NCI-H446 treated with DMSO at 0.1 percent for 48 hours (cell line): Measurements from ENCODE around the gene HYAL1.
"Not testable (repeated sequence)": the region's sequence is repeated elsewhere in the genome, so short reads cannot be mapped to it uniquely, and the experiment has no call there.

Source experiments
- DNase-seq: peaks from one replicate; lab custom pipeline; 2025; lab: John Stamatoyannopoulos, UW

The HYAL1 gene

DNA sequence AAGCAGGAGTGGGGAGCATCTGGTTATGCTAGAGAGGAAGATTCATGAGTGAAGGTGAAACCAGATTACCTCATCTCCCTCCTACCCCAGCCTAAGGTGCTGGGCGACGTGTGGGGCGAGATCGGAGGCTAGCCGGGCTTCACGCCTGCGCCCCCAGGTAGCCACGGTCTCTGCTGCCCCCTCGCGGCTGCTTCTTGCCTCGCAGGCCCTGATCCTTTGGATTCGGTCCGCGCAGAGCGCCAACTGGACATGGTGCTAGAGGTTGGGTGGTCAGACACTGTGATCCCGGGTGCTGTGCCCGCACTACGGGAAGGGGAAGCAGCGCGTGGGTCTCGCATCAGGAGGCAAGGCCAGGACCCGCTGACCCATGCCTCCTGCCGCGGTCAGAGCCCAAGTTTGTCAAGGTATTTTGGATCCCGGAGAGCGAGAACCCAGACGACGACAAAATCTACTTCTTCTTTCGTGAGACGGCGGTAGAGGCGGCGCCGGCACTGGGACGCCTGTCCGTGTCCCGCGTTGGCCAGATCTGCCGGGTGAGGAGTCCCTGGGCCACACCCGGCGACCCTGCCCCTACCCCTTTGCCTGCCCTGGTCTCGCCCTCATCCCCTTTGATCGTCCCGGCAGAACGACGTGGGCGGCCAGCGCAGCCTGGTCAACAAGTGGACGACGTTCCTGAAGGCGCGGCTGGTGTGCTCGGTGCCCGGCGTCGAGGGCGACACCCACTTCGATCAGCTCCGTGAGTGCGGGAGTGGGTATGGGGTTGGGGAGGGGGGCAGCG, 30.3 kb downstream of the HYAL1 start:
- no peak for DNase-seq

DNA sequence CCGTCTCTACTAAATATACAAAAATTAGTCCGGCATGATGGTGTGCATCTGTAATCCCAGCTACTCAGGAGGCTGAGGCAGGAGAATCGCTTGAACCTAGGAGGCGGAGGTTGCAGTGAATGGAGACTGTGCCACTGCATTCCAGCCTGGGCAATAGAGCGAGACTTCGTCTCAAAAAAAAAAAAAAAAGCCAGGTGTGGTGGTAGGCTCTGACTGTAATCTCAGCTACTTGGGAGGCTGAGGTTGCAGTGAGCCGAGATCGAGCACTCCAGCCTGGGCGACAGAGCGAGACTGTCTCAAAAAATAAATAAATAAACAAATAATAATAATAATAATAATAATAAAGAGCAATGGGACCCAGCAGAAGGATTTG, 30.9 kb downstream of the HYAL1 start:
- DNase-seq: not testable (repeated sequence)

DNA sequence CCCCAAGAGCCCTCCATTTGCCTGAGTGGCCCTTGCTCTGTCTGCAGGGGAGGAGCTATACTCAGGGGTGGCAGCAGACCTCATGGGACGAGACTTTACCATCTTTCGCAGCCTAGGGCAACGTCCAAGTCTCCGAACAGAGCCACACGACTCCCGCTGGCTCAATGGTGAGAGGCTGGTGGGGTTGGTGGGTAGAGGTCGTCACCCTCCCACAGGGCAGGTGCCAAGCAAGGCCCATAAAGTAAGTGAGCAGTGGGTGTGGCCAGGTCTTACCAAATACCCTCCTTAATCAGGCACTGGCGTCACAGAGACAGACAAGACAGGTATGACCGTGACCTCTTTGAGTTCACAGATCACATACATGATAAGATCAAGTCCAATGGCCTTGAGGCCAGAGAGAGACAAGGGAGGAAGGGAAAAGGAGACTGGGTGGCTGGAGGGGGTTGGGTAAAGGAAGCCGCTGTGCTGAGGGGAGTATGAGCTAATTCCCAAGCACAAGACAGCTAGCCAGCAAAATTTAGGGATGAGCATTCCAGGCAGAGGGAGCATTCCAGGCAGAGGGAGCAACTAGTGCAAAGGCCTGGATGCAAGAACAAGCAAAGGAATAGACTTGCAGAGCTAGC, 31.9 kb downstream of the HYAL1 start:
- no peak for DNase-seq

DNA sequence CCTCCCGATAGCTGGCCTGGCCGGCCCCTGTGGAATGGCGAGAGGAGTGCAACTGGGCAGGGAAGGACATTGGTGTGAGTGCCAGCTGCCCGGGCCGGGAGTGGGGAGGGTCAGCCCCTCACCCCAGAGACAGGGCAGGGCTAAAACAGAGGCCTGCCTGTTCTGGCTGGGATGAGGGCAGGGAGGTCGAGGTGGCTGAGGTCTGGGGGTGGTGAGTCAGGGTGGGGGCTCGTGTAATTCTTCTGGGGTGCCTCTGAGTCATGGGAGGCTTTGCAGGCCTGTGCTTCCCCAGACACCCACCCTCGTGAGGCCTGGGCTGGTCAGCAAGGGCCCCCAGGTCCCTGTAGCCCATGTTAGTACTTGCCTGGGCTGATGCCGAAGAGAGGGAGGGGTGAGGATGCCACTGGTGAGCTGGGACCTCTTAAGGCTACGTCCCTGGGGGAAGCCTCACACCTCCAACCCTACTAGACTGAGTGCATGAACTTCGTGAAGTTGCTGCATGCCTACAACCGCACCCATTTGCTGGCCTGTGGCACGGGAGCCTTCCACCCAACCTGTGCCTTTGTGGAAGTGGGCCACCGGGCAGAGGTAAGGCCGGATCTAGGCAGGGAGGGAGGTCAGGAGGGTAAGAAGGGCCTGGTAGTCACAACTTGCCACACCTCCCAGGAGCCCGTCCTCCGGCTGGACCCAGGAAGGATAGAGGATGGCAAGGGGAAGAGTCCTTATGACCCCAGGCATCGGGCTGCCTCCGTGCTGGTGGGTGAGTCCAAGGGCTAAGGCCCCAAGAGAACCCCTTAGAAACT, 32.8 kb downstream of the HYAL1 start:
- DNase-seq: no peak

DNA sequence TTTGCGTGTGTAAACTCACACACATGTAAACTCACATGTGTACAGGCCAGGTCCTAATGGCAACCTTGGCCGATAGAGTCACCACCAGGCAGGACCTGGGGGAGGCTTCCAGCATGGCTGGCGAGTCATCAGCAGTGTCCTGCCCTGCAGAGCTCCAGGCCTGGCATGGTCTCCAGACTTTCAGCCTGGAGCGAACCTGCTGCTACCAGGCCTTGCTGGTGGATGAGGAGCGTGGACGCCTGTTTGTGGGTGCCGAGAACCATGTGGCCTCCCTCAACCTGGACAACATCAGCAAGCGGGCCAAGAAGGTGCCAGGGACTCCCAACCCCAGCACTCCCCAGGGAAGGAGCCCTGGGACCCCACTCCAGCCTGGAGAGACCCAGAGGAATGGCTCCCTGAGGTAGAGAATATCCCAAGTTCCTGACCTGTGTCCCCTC, 33.4 kb downstream of the HYAL1 start:
- DNase-seq: no peak

DNA sequence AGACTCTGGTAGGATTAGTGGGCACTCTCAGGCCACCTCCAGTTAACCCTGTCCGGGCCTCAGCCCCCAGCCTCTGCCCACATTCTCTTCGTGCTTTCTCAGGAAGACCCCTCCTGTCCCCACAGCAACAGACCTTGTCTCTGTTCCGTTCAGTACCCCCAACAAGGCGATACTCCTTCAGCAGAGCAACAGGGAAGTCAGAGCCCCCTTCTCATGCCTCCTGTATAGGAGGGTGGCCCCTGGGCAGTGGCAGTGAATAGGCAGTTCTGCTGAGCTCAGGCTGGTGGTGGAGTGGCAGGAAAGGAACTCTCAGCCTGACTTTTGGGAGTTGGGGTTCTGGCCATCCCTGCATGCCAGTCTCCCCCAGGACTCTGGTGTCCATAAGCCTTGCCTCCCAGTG, 33.9 kb downstream of the HYAL1 start:
- no peak for DNase-seq

DNA sequence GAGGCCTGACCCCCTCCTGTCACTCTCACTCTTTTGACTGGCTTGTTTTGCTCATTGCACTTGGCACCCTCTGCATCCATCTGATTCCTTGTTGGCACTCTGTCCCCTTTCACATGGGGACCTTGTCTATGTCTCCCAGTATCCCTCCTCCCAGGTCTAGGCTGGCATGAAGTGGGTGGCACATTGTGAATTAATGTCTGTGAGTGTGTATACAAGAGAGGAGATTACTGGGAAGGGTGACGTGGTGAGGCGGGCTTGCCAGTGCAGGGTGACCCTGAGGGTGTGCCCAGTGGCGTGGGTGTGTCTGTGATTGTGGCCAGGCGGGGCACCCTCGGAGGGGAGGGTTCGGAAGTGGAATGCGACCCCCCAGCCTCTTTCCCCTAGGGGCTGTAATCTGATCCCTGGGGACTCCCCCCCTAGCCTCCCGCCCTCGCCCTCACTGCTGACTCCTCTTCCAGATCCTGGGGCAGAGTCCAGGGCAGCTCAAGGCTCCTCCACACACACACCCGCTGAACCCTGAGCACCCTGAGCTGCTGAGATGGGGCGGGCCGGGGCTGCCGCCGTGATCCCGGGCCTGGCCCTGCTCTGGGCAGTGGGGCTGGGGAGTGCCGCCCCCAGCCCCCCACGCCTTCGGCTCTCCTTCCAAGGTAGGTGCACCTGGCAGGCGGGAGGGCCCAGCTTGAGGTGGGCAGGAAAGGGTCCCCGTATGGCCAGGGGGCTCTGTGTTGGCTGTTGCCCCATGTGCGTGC, 34.5 kb downstream of the HYAL1 start, which contains the start of gene SEMA3B:
TSS of gene SEMA3B (plus strand) at position 445 of the 749 bp plus-strand sequence. CDS start at position 539, 94 bp downstream.
- DNase-seq: no peak

DNA sequence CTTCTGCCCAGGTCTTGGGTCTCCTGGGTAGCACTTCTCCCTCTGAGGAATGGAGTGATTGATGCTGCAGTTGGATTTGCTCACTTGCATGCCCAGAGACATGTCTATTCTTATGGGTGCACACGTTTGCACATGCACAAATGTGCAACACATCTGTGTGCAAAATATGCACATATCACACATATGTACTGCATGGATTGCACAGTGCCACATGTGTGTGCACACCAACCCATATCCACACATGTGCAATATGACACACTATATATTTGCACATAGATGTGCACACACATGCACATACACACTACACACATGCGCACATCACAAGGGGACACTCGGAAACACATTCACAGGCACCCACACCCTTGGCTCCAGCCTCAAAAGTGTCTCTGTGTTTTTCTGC, 35.1 kb downstream of the HYAL1 start:
- DNase-seq: no peak

DNA sequence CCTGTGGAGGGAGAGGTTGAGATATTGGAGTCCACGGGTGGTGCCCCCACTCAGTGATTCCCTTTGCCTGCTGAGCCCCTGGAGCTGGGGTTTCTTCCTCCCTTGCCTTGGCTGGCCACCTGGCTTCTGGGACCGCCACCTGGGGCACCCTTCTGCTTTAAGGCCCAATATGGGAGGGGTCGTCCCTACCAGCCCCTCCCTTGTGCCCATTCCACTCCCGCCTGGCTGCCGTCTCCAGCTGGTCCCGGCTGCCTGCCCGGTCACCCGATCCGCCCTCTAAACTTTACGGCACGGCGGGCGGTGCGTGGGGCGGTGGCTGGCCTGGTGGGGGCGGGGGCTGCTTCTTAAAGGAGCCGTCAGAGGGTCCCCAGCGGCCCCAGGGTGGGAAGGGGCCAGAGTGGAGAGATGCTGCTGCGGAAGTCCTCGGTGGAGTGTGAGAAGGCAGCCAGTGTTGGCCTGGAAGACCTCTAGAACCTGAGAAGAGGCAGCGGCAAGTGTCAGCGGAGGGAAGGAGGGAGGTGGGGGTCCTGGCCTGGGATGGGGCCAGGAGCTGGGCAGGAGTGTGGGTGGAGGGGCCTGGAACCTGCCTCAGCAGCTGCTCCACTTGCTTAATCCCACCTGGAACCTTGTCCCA, 36.0 kb downstream of the HYAL1 start:
- no peak for DNase-seq

DNA sequence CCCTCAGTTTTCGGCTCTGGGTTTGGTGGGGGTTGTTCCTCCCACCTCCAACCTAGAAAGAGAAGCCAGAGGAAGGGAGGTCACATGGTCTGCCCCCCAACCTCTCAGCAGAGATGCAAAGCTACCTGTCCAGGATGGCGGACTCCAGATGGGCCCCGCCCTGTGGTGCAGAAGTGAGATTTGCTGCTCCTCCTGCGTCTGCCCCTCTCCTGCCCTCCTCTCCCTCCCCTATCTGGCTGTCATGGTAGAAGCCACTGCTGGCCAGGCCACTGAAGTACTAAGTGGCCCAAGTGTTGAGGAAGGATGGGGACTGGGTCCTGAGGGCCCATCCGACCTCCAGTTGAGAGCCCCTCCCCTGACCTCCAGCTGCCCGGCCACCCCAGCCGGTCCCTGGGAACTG, 36.5 kb downstream of the HYAL1 start:
- DNase-seq: no peak

DNA sequence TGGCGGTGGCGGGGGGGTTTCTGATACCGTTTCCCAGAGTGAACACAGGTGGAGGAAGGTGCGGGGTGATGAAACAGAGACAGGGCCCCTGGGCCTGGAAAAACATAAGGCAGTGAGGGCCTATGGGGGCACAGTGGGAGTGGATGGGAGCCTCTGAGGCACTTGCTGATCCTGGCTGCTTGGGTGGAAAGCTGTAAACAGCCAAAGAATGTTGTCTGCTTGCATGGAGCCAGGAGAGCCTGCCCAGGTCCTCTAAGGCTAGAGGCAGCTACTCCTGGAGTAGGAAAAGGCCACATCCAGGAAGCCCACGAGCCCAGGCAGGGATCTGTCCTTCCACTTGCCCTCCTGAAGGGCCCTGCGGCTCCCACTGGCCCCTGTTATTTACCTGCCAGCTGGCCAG, 37.4 kb downstream of the HYAL1 start:
- DNase-seq: no peak

DNA sequence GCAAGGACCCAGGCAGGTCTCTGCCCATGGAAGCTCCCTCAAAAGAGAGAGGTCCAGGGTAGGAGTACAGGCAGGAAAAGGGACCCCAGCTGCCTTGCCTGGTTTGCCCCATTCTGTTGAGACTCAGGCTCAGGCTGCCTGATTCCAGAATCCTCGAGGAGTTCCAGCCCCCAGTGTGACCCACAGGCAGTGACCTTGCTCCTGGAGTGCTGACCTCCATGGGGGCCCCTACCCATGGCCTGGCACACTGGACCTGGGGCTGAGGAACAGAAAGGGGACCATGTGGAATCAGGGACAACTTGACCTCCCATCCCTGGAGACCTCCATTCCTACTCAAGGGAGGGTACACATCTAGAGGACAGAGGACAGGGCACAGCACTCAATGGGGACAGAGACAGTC, 37.8 kb downstream of the HYAL1 start:
- DNase-seq: no peak

DNA sequence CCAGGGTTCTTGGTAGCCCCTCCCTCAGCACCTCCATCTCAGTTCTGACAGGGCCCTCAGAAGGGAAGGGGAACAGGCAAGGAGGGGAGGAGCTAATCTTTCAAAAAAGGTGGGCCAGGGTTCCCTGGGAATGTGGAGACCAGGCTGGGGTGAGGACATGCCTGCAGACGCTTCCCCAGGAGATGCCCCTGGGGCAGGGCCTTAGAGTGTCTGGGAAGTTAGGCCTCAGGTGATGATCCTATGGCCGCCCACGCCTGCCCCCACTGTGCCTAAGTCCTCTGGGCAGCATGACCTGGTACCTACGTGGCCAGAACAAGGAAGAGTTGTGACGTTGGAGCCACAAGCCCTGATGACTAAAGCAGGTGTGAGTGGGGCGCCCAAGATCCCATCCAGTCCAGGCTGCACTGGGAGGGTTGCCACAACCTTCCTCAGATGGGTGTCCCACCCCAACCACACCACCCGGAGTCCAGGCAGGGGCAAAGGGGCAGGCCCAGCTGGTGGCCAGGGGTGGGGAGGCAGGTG, 38.3 kb downstream of the HYAL1 start:
- no peak for DNase-seq

DNA sequence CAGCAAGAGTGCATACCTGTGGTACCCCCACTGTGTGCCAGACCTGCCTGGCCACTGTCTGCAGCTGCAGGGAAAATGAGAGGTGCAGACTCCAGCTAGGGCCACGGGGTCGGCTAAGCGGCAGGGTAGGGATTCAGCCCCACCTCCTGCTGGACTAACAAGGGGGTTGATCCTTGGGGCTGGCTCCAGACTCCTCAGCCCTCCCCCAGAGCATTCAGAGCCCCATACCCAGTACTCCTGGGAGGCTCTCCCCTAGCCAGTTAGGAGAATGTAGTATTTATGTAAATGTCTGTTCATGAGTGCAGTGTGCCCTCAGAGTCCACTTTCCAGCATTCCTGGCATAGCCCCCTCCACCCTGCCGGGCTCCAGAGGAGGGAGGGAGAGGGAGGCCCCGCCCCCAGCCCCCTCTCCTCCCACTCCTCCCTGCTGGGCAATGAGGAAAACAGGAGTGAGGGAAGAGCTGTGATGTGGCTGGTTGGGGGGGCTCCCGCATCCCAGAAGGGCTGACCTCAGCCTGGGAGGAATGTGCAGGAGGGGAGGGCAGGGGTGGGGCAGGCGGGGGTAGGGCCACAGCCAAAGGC, 38.9 kb downstream of the HYAL1 start:
- no peak for DNase-seq

DNA sequence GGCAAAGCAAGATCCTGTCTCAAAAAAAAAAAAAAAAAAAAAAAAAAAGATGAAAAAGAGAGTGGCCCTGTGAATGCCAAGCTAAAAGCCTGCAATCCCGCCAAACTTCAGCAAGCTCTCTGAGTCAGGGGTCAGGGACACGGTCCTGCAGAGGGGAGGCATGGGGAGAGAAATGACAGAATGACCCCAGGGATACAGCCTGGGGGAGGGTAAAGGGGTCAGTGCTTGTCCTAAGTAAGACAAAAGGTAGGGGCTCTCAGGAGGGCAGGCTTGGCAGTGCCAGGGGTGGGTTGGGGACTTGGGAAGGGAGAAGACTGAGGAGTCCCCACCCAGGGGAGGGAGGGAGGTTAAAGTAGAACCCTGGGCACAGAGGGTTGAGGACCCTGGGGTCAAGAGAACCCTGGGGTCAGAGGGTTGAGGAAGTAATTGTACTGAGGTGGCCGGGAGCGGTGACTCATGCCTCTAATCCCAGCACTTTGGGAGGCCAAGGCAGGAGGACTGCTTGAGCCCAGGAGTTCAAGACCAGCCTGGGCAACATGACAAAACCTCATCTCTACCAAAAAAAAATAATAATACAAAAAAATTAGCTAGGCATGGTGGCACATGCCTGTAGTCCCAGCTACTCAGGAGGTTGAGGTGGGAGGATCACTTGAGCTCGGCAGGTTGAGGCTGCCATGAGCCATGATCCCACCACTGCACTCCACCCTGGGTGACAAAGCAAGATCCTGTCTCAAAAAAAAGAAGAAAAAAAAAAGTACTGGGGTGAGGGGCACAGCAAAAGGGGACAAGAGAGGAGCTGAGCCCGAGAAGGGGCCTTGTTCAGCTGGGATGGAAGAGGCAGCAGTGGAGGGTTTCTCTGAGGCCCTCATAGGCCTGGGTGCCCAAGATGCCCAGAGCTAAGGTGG, 39.6 kb downstream of the HYAL1 start:
- DNase-seq: no peak

DNA sequence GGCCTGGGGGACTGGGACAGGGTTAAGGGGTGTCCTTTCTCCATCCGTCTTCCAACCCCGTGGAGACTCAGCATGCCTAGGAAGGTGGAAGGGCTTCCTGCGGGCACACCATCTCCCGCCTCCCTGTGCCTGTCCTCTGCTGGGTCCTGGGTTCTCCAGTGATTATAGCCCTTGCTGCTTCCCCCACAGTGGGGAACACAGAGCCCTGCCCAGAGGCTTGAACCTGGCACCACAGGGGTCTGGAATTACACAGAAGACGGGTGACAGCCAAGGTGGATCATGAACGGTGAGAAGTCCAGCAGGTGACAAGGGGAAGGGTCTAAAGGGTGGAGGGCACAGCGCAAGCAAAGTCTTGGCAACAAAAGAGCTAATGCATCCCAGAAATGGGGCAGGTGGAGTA, 40.6 kb downstream of the HYAL1 start:
- DNase-seq: no peak

DNA sequence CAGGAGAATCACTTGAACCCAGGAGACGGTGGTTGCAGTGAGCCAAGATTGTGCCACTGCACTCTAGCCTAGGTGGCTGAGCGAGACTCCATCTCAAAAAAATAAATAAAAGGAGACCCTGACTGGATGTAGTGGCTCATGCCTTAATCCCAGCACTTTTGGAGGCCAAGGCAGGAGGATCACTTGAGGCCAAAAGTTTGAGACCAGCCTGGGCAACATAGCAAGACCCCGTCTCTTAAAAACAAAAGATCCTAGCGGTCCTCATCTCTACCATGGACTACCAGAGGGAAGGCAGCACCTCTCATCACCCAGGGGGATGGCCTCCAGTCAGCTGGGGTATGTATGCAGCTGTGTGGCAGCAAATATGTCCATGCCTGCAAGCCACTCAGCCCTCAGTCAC, 41.2 kb downstream of the HYAL1 start:
- not testable (repeated sequence) for DNase-seq

DNA sequence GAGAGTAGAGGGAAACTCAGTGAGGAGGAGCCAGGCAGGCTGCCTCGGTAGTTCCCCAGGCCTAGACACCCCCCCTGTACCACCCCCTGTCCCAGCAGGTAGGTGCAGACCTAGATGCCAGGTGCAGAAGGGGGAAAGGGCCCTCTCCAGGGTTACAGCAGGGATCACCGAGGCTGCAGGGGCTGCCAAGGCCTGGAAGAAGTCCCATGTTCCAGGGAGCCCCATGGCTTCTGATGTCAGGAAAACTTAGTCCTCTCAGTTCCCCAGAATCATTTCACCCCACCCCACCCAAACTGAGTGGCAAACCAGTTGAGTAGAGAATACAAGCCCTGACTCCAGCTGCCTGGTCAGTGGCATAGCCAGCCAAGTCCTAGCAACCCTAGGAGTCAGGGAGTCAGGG, 41.9 kb downstream of the HYAL1 start:
- no peak for DNase-seq

DNA sequence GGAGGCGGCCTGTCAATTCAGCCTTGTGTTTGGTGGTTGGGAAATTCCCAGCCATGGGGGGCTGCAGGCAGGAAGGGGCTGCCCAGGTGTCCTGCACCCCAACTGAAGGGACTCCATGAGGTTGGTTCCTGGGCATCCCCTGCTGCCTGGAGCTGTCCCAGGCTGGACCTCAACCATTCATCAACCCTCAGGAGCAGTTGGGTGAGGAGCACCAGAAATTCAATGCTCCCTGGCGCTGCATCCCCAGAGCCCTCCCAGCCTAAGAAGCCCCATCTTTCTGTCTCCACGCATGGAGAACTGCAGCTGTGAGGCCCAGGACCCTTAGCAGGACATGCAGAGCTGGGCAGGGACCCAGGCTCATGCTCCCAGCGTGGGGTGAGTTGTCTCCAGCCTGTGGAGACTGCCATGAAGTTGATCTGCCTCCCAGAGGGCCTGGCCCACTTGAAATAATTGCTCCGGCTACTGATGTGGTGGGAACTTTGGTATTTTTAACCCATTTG, 42.4 kb downstream of the HYAL1 start:
- no peak for DNase-seq
